OCI-LY1 (cell line): ENCODE results near the gene NAV3.

ENCODE experiments used
- H2AFZ ChIP-seq: fragments of 200-600 bp; sonication (generic), shearing (Covaris generic); 2 replicates; pipeline ENCODE4 v1.6.0; 2014; ENCODE audit warnings: antibody characterized with exemption, mild to moderate bottlenecking, low read length
- H3F3A ChIP-seq: fragments of 200-600 bp; sonication (generic), shearing (Covaris generic); 2 replicates; pipeline ENCODE4 v1.6.0; 2014; ENCODE audit warnings: mild to moderate bottlenecking, antibody characterized with exemption, low read length, moderate library complexity; ENCODE audit not compliant: insufficient read depth
- H3K27ac ChIP-seq: fragments of 200-600 bp; sonication (generic); 2 replicates; pipeline ENCODE4 v1.5.1; 2014; ENCODE audit warnings: low read length, mixed run types, mild to moderate bottlenecking, low read depth; ENCODE audit not compliant: poor library complexity, severe bottlenecking
- H3K27me3 ChIP-seq: fragments of 200-600 bp; sonication (generic); 2 replicates; pipeline ENCODE4 v1.6.0; 2014; ENCODE audit warnings: antibody characterized with exemption, mild to moderate bottlenecking, low read length, moderate library complexity; ENCODE audit not compliant: insufficient read depth
- H3K36me3 ChIP-seq: fragments of 200-600 bp; sonication (generic); 2 replicates; pipeline ENCODE4 v1.6.1; 2014; ENCODE audit warnings: mild to moderate bottlenecking, antibody characterized with exemption, low read length, moderate library complexity, mixed read lengths; ENCODE audit not compliant: insufficient read depth
- H3K4me1 ChIP-seq: fragments of 200-600 bp; sonication (generic); 2 replicates; pipeline ENCODE4 v1.5.1; 2014; ENCODE audit warnings: mild to moderate bottlenecking, low read length, moderate library complexity; ENCODE audit not compliant: insufficient read depth, severe bottlenecking
- H3K4me2 ChIP-seq: fragments of 200-600 bp; sonication (generic), shearing (Covaris generic); 2 replicates; pipeline ENCODE4 v1.6.1; 2014; ENCODE audit warnings: low read length
- H3K4me3 ChIP-seq: fragments of 200-600 bp; sonication (generic); 2 replicates; pipeline ENCODE4 v1.5.1; 2014; ENCODE audit warnings: low read length, low read depth, mild to moderate bottlenecking, mixed read lengths; ENCODE audit not compliant: poor library complexity, severe bottlenecking
- H3K79me2 ChIP-seq: fragments of 200-600 bp; shearing (Covaris generic); 2 replicates; pipeline ENCODE4 v1.6.1; 2016; ENCODE audit warnings: mixed run types, low read length, mixed read lengths; ENCODE audit not compliant: insufficient read depth
- H3K9ac ChIP-seq: fragments of 200-600 bp; sonication (generic), shearing (Covaris generic); 2 replicates; pipeline ENCODE4 v1.6.1; 2014; ENCODE audit warnings: mild to moderate bottlenecking, low read length, mixed read lengths
- H3K9me2 ChIP-seq: fragments of 200-600 bp; sonication (generic), shearing (Covaris generic); 2 replicates; pipeline ENCODE4 v1.6.1; 2014; ENCODE audit warnings: low read depth, mild to moderate bottlenecking, low read length, mixed read lengths
- H3K9me3 ChIP-seq: fragments of 200-600 bp; shearing (Covaris generic); 2 replicates; pipeline ENCODE4 v1.6.1; 2014; ENCODE audit warnings: low read length, mixed read lengths
- H4K20me1 ChIP-seq: fragments of 200-600 bp; sonication (generic), shearing (Covaris generic); 2 replicates; pipeline ENCODE4 v1.6.0; 2016; ENCODE audit warnings: mild to moderate bottlenecking, low read length; ENCODE audit not compliant: insufficient read depth
- CTCF ChIP-seq: fragments of 200-600 bp; sonication (generic), shearing (Covaris generic); IDR thresholded peaks from 2 replicates; pipeline ENCODE4 v1.5.1; 2017; ENCODE audit warnings: mild to moderate bottlenecking, antibody characterized with exemption, low read length, moderate library complexity, mixed read lengths
- EZH2 ChIP-seq: fragments of 200-600 bp; sonication (generic), shearing (Covaris generic); IDR thresholded peaks from 2 replicates; pipeline ENCODE4 v1.8.0; 2017; ENCODE audit warnings: borderline replicate concordance, mixed run types, mild to moderate bottlenecking, antibody characterized with exemption, low read length, moderate library complexity, mixed read lengths

Gene NAV3

GRCh38 chr12:78118486-78118885 lies 287.8 kb downstream of the NAV3 start:
- Histone ChIP-seq H3K9ac (no peak overlapping the region), H2AFZ (no peak overlapping the region), H3K79me2 (no peaks in the 10 kb centered on the region), H3K36me3 (no peaks in the 10 kb centered on the region), H3K4me1 (no peaks in the 10 kb centered on the region), H3F3A (no peaks in the 10 kb centered on the region), H3K9me3 (no peaks in the 10 kb centered on the region), H3K4me2 (no peak overlapping the region), H4K20me1 (no peaks in the 10 kb centered on the region), H3K4me3 (no peak overlapping the region), H3K27ac (no peak overlapping the region), H3K9me2 (no peaks in the 10 kb centered on the region), H3K27me3 (no peaks in the 10 kb centered on the region)
- no peak for TF ChIP-seq EZH2
- TF ChIP-seq CTCF, result no peak

- Histone ChIP-seq H3K4me1 (no peaks in the 10 kb centered on the region), H3K9ac (no peak overlapping the region), H3K4me3 (no peak overlapping the region), H3K79me2 (no peaks in the 10 kb centered on the region), H3K9me3 (no peaks in the 10 kb centered on the region), H3K36me3 (no peaks in the 10 kb centered on the region), H2AFZ (no peak overlapping the region), H3K27ac (no peak overlapping the region), H4K20me1 (no peaks in the 10 kb centered on the region), H3F3A (no peaks in the 10 kb centered on the region), H3K27me3 (no peaks in the 10 kb centered on the region), H3K4me2 (no peak overlapping the region), H3K9me2 (no peaks in the 10 kb centered on the region)
- TF ChIP-seq CTCF (no peak), EZH2 (no peak)
Measured at GRCh38 chr12:78119351-78119918, 288.7 kb downstream of the NAV3 start.

GRCh38 chr12:78120306-78120705 lies 289.6 kb downstream of the NAV3 start:
- H3F3A ChIP-seq, result no peaks in the 10 kb centered on the region
- no peak overlapping the region for H3K9ac ChIP-seq
- no peaks in the 10 kb centered on the region for H3K9me3 ChIP-seq
- H3K4me2 ChIP-seq, result no peak overlapping the region
- no peak overlapping the region for H2AFZ ChIP-seq
- H3K4me3 ChIP-seq, result no peak overlapping the region
- H3K27me3 ChIP-seq, result no peaks in the 10 kb centered on the region
- no peaks in the 10 kb centered on the region for H3K4me1 ChIP-seq
- H3K79me2 ChIP-seq, result no peaks in the 10 kb centered on the region
- TF ChIP-seq EZH2 (no peak), CTCF (no peak)
- H3K36me3 ChIP-seq, result no peaks in the 10 kb centered on the region
- no peaks in the 10 kb centered on the region for H4K20me1 ChIP-seq
- no peaks in the 10 kb centered on the region for H3K9me2 ChIP-seq
- no peak overlapping the region for H3K27ac ChIP-seq
